HL-60 (cell line): ENCODE measurements around the gene DMC1.

Experiments
- DNase-seq, 2 experiments: peaks; one replicate each; pipeline ENCODE4 v3.0.0-alpha.2; 2010 to 2020; ENCODE audit warnings: low read depth in 1 of 2, low spot score in 1 of 2
- H3K27ac ChIP-seq: fragments of 250-450 bp; sonication (Bioruptor Pico); replicated peaks from 2 replicates; pipeline ENCODE4 v1.5.1; 2020; ENCODE audit warnings: mild to moderate bottlenecking, moderate library complexity
- H3K27me3 ChIP-seq: fragments of 250-450 bp; sonication (Bioruptor Pico); 2 replicates; pipeline ENCODE4 v1.5.1; 2021; ENCODE audit warnings: mild to moderate bottlenecking, moderate library complexity; ENCODE audit not compliant: insufficient read depth, poor library complexity, severe bottlenecking
- H3K4me3 ChIP-seq: replicated peaks from 2 replicates; pipeline ENCODE4 v1.5.1; 2011; ENCODE audit warnings: mild to moderate bottlenecking, control low read depth, low read length; ENCODE audit not compliant: insufficient read depth
- GABPA ChIP-seq: IDR thresholded peaks from 2 replicates; pipeline ENCODE4 v1.6.1; 2012; ENCODE audit warnings: low read depth
- POLR2AphosphoS5 ChIP-seq: IDR thresholded peaks from 2 replicates; pipeline ENCODE4 v1.6.1; 2012; ENCODE audit warnings: low read depth
- SPI1 ChIP-seq: IDR thresholded peaks from 2 replicates; pipeline ENCODE4 v1.6.1; 2012; ENCODE audit warnings: low read depth, mild to moderate bottlenecking, borderline replicate concordance
- TF ChIP-seq, protein P1 (sequence below): IDR thresholded peaks from 2 replicates; pipeline ENCODE4 v1.6.1; 2012; ENCODE audit warnings: low read depth; ENCODE audit not compliant: insufficient replicate concordance
- TF ChIP-seq, protein P2 (sequence below): IDR thresholded peaks from one replicate; pipeline ENCODE4 v1.5.1; 2011; ENCODE audit warnings: low read length, control low read depth, inconsistent platforms; ENCODE audit not compliant: insufficient read depth

DMC1 gene

DNA sequence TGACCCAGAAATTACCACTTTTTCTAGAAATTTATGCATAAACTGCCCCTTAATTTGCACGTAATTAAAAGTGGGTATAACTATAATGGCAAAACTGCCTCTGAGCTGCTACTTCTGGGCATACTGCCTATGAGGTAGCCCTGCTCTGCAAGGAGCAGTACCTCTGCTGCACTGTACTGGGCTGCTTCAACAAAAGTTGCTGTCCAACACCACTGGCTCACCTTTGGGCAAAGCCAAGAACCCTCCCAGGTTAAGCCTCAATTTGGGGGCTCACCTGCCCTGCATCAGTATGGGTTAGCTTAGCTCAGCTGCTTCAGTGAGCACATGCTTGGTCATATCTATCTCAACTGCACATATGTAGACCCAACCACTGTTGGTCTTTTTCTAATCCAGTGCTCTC, 4.5 kb downstream of the DMC1 start:
- H3K27ac ChIP-seq = no peak overlapping the region
- no peak for DNase-seq
- no peak overlapping the region for H3K4me3 ChIP-seq
- TF ChIP-seq, protein P1, sequence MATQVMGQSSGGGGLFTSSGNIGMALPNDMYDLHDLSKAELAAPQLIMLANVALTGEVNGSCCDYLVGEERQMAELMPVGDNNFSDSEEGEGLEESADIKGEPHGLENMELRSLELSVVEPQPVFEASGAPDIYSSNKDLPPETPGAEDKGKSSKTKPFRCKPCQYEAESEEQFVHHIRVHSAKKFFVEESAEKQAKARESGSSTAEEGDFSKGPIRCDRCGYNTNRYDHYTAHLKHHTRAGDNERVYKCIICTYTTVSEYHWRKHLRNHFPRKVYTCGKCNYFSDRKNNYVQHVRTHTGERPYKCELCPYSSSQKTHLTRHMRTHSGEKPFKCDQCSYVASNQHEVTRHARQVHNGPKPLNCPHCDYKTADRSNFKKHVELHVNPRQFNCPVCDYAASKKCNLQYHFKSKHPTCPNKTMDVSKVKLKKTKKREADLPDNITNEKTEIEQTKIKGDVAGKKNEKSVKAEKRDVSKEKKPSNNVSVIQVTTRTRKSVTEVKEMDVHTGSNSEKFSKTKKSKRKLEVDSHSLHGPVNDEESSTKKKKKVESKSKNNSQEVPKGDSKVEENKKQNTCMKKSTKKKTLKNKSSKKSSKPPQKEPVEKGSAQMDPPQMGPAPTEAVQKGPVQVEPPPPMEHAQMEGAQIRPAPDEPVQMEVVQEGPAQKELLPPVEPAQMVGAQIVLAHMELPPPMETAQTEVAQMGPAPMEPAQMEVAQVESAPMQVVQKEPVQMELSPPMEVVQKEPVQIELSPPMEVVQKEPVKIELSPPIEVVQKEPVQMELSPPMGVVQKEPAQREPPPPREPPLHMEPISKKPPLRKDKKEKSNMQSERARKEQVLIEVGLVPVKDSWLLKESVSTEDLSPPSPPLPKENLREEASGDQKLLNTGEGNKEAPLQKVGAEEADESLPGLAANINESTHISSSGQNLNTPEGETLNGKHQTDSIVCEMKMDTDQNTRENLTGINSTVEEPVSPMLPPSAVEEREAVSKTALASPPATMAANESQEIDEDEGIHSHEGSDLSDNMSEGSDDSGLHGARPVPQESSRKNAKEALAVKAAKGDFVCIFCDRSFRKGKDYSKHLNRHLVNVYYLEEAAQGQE = peak; percentile 71
- TF ChIP-seq, protein P2, sequence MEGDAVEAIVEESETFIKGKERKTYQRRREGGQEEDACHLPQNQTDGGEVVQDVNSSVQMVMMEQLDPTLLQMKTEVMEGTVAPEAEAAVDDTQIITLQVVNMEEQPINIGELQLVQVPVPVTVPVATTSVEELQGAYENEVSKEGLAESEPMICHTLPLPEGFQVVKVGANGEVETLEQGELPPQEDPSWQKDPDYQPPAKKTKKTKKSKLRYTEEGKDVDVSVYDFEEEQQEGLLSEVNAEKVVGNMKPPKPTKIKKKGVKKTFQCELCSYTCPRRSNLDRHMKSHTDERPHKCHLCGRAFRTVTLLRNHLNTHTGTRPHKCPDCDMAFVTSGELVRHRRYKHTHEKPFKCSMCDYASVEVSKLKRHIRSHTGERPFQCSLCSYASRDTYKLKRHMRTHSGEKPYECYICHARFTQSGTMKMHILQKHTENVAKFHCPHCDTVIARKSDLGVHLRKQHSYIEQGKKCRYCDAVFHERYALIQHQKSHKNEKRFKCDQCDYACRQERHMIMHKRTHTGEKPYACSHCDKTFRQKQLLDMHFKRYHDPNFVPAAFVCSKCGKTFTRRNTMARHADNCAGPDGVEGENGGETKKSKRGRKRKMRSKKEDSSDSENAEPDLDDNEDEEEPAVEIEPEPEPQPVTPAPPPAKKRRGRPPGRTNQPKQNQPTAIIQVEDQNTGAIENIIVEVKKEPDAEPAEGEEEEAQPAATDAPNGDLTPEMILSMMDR = no peak
- H3K27me3 ChIP-seq = no peaks in the 10 kb centered on the region

DNA sequence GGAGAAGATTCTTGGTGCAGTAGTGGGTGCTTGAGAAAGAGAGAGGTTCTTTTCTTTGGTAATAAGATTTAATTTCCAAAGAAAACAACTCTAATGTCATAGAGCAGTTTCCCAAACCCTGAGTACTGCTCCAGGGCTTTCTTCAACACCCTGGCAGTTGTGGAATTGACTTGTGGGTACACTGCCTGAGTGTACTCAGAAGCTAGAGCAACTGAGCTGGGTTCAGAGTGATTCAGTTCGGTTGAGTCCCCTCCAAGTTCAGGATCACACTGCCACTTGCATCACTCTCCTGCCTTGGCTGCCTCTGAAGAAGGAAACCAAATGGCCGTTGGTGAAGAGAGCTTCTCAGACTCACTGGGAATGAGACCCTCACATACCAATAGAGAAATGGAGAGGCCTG, 5.3 kb downstream of the DMC1 start:
- H3K4me3 ChIP-seq = no peak overlapping the region
- no peaks in the 10 kb centered on the region for H3K27me3 ChIP-seq
- TF ChIP-seq POLR2AphosphoS5 = no peak
- no peak for TF ChIP-seq GABPA
- TF ChIP-seq, protein P1 = no peak
- TF ChIP-seq SPI1 = no peak
- TF ChIP-seq, protein P2 = no peak
- no peak for DNase-seq
- no peak overlapping the region for H3K27ac ChIP-seq

DNA sequence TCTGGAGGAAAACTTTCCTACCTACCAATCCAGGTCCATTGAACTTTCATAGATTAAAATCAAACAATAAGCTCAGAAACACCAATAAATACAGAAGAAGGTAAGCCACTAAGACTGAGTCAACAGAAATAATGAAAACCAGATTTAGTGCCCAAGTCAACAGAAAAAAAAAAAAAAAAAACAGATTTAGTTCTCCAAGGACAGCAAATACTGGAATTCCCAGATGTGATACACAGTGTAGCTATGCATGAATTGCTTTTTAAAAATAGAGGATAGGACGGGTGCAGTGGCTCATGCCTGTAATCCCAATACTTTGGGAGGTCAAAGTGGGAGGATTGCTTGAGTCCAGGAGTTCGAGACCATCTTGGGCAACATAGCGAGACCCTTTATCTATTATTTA, 15.7 kb downstream of the DMC1 start:
- no peak for DNase-seq
- TF ChIP-seq SPI1 = no peak
- TF ChIP-seq, protein P1 = no peak
- TF ChIP-seq POLR2AphosphoS5 = no peak
- TF ChIP-seq GABPA = no peak
- TF ChIP-seq, protein P2 = no peak
- Histone ChIP-seq H3K27ac (no peak overlapping the region), H3K27me3 (no peaks in the 10 kb centered on the region), H3K4me3 (no peak overlapping the region)
